ENCODE results near the gene BCR. TPM values are rescaled to one million over a fixed set of nuclear protein-coding genes. Genes with fewer than 3 reads are reported as not detected.
A peak's percentile ranks its signal among the peaks of the same experiment; 100 is the strongest.

The BCR gene
- total RNA-seq, 2 experiments from 2014 or later = 60.0 to 64.8 TPM

- peaks cover 4% of the 10 kb centered on the region for H3K36me3 Mint-ChIP-seq (ENCODE audit: low read depth)
- no peak overlapping the region for H3K4me3 ChIP-seq (ENCODE audit: low read length)
- peaks cover 29% of the 10 kb centered on the region for H3K4me1 Mint-ChIP-seq (ENCODE audit: low read depth)
- DNase-seq (no peak), ATAC-seq (ENCODE audit: poor library complexity) (no peak)
- ChIA-PET CTCF (interaction anchor here (1.0 to 3.2 kb wide), 3 partner anchors 33 to 113 kb away, joined by 3 to 48 read pairs (median 3); no protein-coding TSS in a partner anchor), POLR2A (no interaction called here)
- H3K27ac ChIP-seq (ENCODE audit: low read depth in 1 of 2, low read length in 2 of 2) = no peak overlapping the region
- H3K4me3 Mint-ChIP-seq = peak overlapping the region; percentile 1
- peaks cover 63% of the 10 kb centered on the region for H3K4me1 ChIP-seq (ENCODE audit: insufficient read depth, low read length)
- TF ChIP-seq CTCF (IDR thresholded peaks at IDR 0.05) = no peak
- no peaks in the 10 kb centered on the region for H3K27me3 Mint-ChIP-seq
- H3K27me3 ChIP-seq (ENCODE audit: control insufficient read depth in 1 of 2, insufficient read depth in 2 of 2, low read length in 2 of 2) = no peaks in the 10 kb centered on the region
- H3K9me3 ChIP-seq (ENCODE audit: control insufficient read depth in 1 of 2, insufficient read depth in 1 of 2, low read length in 2 of 2) = peaks cover 0 to 12% of the 10 kb centered on the region in 2 experiments
- no peak overlapping the region for H3K27ac Mint-ChIP-seq
- intact Hi-C loops (cut with DNase I, micrococcal nuclease) = no loop called here
- H3K36me3 ChIP-seq (ENCODE audit: insufficient read depth, low read length) = no peaks in the 10 kb centered on the region
- no peaks in the 10 kb centered on the region for H3K9me3 Mint-ChIP-seq
These were observed 3.1 kb upstream of the BCR start for GRCh38 chr22:23177197-23177596.

GRCh38 chr22:23178512-23179254 lies 1.6 kb upstream of the BCR start:
- Histone ChIP-seq H3K4me1 (ENCODE audit: insufficient read depth, low read length) (peaks cover 78% of the 10 kb centered on the region), H3K9me3 (ENCODE audit: control insufficient read depth in 1 of 2, insufficient read depth in 1 of 2, low read length in 2 of 2) (peaks cover 0 to 12% of the 10 kb centered on the region in 2 experiments), H3K4me3 (ENCODE audit: low read length) (no peak overlapping the region), H3K27me3 (ENCODE audit: control insufficient read depth in 1 of 2, insufficient read depth in 2 of 2, low read length in 2 of 2) (no peaks in the 10 kb centered on the region), H3K36me3 (ENCODE audit: insufficient read depth, low read length) (no peaks in the 10 kb centered on the region), H3K27ac (ENCODE audit: low read depth in 1 of 2, low read length in 2 of 2) (no peak overlapping the region)
- H3K27me3 Mint-ChIP-seq = no peaks in the 10 kb centered on the region
- no peaks in the 10 kb centered on the region for H3K9me3 Mint-ChIP-seq
- peaks cover 44% of the 10 kb centered on the region for H3K4me1 Mint-ChIP-seq (ENCODE audit: low read depth)
- H3K4me3 Mint-ChIP-seq = peak overlapping the region; percentile 89
- H3K27ac Mint-ChIP-seq = peak overlapping the region; percentile 83
- peak; percentile 18 for ATAC-seq (ENCODE audit: poor library complexity)
- intact Hi-C loops (cut with DNase I, micrococcal nuclease) = loop anchor here (1.0 to 2.0 kb wide), 5 partner anchors 64 to 208 kb away; no protein-coding TSS in a partner anchor
- POLR2A ChIA-PET = interaction anchor here (0.8 to 2.1 kb wide), 3 partner anchors 37 to 107 kb away, joined by 4 to 6 read pairs (median 5); partner anchors contain the start of gene RSPH14
- CTCF ChIA-PET = interaction anchor here (0.5 to 3.2 kb wide), 14 partner anchors 10 to 112 kb away, joined by 3 to 48 read pairs (median 4); no protein-coding TSS in a partner anchor
- TF ChIP-seq CTCF (IDR thresholded peaks at IDR 0.05) = peak; percentile 97
- peaks cover 8% of the 10 kb centered on the region for H3K36me3 Mint-ChIP-seq (ENCODE audit: low read depth)
- peak; percentile 33 to 82 (median 58) for DNase-seq

GRCh38 chr22:23179381-23180299 lies 669 bp upstream of the BCR start:
- intact Hi-C loops (cut with DNase I, micrococcal nuclease) = loop anchor here (2.0 to 5.0 kb wide), 6 partner anchors 37 to 358 kb away; partner anchors contain the start of gene RSPH14 (in 1 of the 2)
- Histone ChIP-seq H3K4me3 (ENCODE audit: low read length) (peak overlapping the region; percentile 48), H3K27me3 (ENCODE audit: control insufficient read depth in 1 of 2, insufficient read depth in 2 of 2, low read length in 2 of 2) (no peaks in the 10 kb centered on the region), H3K36me3 (ENCODE audit: insufficient read depth, low read length) (no peaks in the 10 kb centered on the region), H3K9me3 (ENCODE audit: control insufficient read depth in 1 of 2, insufficient read depth in 1 of 2, low read length in 2 of 2) (peaks cover 0 to 12% of the 10 kb centered on the region in 2 experiments), H3K4me1 (ENCODE audit: insufficient read depth, low read length) (peaks cover 84% of the 10 kb centered on the region), H3K27ac (ENCODE audit: low read depth in 1 of 2, low read length in 2 of 2) (peak overlapping the region; percentile 22 to 26)
- Mint-ChIP-seq H3K36me3 (ENCODE audit: low read depth) (peaks cover 8% of the 10 kb centered on the region), H3K4me3 (peak overlapping the region; percentile 89), H3K9me3 (no peaks in the 10 kb centered on the region), H3K27me3 (no peaks in the 10 kb centered on the region), H3K27ac (peak overlapping the region; percentile 83), H3K4me1 (ENCODE audit: low read depth) (peaks cover 48% of the 10 kb centered on the region)
- CTCF ChIA-PET = interaction anchor here (1.0 to 2.0 kb wide), 2 partner anchors 64 to 102 kb away, joined by 3 to 11 read pairs; no protein-coding TSS in a partner anchor
- ATAC-seq (ENCODE audit: poor library complexity) (no peak), DNase-seq (peak in 3 of 14 experiments; percentile 8 to 46 (median 32))
- POLR2A ChIA-PET = interaction anchor here (1.0 to 2.1 kb wide), 5 partner anchors 39 to 106 kb away, joined by 3 to 11 read pairs (median 5); no protein-coding TSS in a partner anchor
- TF ChIP-seq CTCF (IDR thresholded peaks at IDR 0.05) = no peak
